ENCODE data around the gene SCN2B. TPM values are rescaled to one million over a fixed set of nuclear protein-coding genes. Genes with fewer than 3 reads are reported as not detected.
A peak's percentile ranks its signal among the peaks of the same experiment; 100 is the strongest.

SCN2B gene
- total RNA-seq, 3 donors from 2014 or later (not counting 1 experiment from before 2014, with no cell fraction given), result not detected

- no peaks in the 10 kb centered on the region for H3K9me3 ChIP-seq (ENCODE audit: control insufficient read depth, insufficient read depth, low read length)
- Mint-ChIP-seq H3K4me3 (no peak overlapping the region), H3K27ac (no peak overlapping the region), H3K36me3 (no peaks in the 10 kb centered on the region), H3K9me3 (no peaks in the 10 kb centered on the region), H3K4me1 (peaks cover 20 to 27% of the 10 kb centered on the region in 2 donors), H3K27me3 (ENCODE audit: low read depth in 2 of 2) (no peaks in the 10 kb centered on the region)
- intact Hi-C loops (cut with micrococcal nuclease), result loop anchor here (1.0 to 5.0 kb wide), 2 partner anchors 40 to 151 kb away; no protein-coding TSS in a partner anchor
- peak overlapping the region; percentile 37 for H3K27ac ChIP-seq (ENCODE audit: low read length)
- WGBS (ENCODE audit: insufficient coverage), result 25% methylated on average over 2 of the region's 2 CpGs
- TF ChIP-seq CTCF (IDR thresholded peaks at IDR 0.05), result no peak
- H3K4me1 ChIP-seq (ENCODE audit: control insufficient read depth, insufficient read depth, low read length), result peaks cover 48% of the 10 kb centered on the region
- no peaks in the 10 kb centered on the region for H3K36me3 ChIP-seq (ENCODE audit: control insufficient read depth, insufficient read depth, low read length)
- H3K27me3 ChIP-seq (ENCODE audit: control insufficient read depth, insufficient read depth, low read length), result no peaks in the 10 kb centered on the region
- no peak overlapping the region for H3K4me3 ChIP-seq (ENCODE audit: low read length)
- DNase-seq (peak in 1 of 2 donors; percentile 35), ATAC-seq (peak in 2 of 3 donors; percentile 31 to 33)
Measured at GRCh38 chr11:118201966-118202365, 25.5 kb upstream of the SCN2B start.

GRCh38 chr11:118200901-118201680 is 24.7 kb upstream of the SCN2B start:
- Histone ChIP-seq H3K27me3 (ENCODE audit: control insufficient read depth, insufficient read depth, low read length) (no peaks in the 10 kb centered on the region), H3K9me3 (ENCODE audit: control insufficient read depth, insufficient read depth, low read length) (no peaks in the 10 kb centered on the region), H3K27ac (ENCODE audit: low read length) (no peak overlapping the region), H3K4me3 (ENCODE audit: low read length) (no peak overlapping the region), H3K36me3 (ENCODE audit: control insufficient read depth, insufficient read depth, low read length) (no peaks in the 10 kb centered on the region), H3K4me1 (ENCODE audit: control insufficient read depth, insufficient read depth, low read length) (peaks cover 44% of the 10 kb centered on the region)
- H3K4me3 Mint-ChIP-seq, result no peak overlapping the region
- H3K9me3 Mint-ChIP-seq, result no peaks in the 10 kb centered on the region
- intact Hi-C loops (cut with micrococcal nuclease), result loop anchor here (5.0 kb wide), 1 partner anchor 41 kb away; no protein-coding TSS in a partner anchor
- H3K27ac Mint-ChIP-seq, result no peak overlapping the region
- 88% methylated on average over 7 of the region's 9 CpGs for WGBS (ENCODE audit: insufficient coverage)
- no peaks in the 10 kb centered on the region for H3K36me3 Mint-ChIP-seq
- peak in 1 of 2 donors; percentile 74 for DNase-seq
- H3K4me1 Mint-ChIP-seq, result peaks cover 11 to 18% of the 10 kb centered on the region in 2 donors
- peak in 1 of 3 donors; percentile 24 for ATAC-seq
- TF ChIP-seq CTCF (IDR thresholded peaks at IDR 0.05), result no peak
- H3K27me3 Mint-ChIP-seq (ENCODE audit: low read depth in 2 of 2), result no peaks in the 10 kb centered on the region

GRCh38 chr11:118200497-118200896 is 24.1 kb upstream of the SCN2B start:
- intact Hi-C loops (cut with micrococcal nuclease), result loop anchor here (5.0 kb wide), 1 partner anchor 42 kb away; no protein-coding TSS in a partner anchor
- no peak for ATAC-seq
- no peaks in the 10 kb centered on the region for H3K27me3 Mint-ChIP-seq (ENCODE audit: low read depth in 2 of 2)
- Histone ChIP-seq H3K27ac (ENCODE audit: low read length) (no peak overlapping the region), H3K4me1 (ENCODE audit: control insufficient read depth, insufficient read depth, low read length) (peaks cover 38% of the 10 kb centered on the region), H3K36me3 (ENCODE audit: control insufficient read depth, insufficient read depth, low read length) (no peaks in the 10 kb centered on the region), H3K4me3 (ENCODE audit: low read length) (no peak overlapping the region), H3K9me3 (ENCODE audit: control insufficient read depth, insufficient read depth, low read length) (no peaks in the 10 kb centered on the region), H3K27me3 (ENCODE audit: control insufficient read depth, insufficient read depth, low read length) (no peaks in the 10 kb centered on the region)
- WGBS (ENCODE audit: insufficient coverage), result 93% methylated on average over 4 of the region's 5 CpGs
- H3K36me3 Mint-ChIP-seq, result no peaks in the 10 kb centered on the region
- DNase-seq, result no peak
- H3K4me1 Mint-ChIP-seq, result peaks cover 5 to 13% of the 10 kb centered on the region in 2 donors
- H3K27ac Mint-ChIP-seq, result no peak overlapping the region
- H3K9me3 Mint-ChIP-seq, result no peaks in the 10 kb centered on the region
- TF ChIP-seq CTCF (IDR thresholded peaks at IDR 0.05), result no peak
- H3K4me3 Mint-ChIP-seq, result no peak overlapping the region

Data from natural killer cell (primary cell).